GF-D8 (cell line): ENCODE measurements around the gene ACADVL.
"Not testable (repeated sequence)": the region's sequence is repeated elsewhere in the genome, so short reads cannot be mapped to it uniquely, and the experiment has no call there.

Source experiments
- DNase-seq: peaks from one replicate; lab custom pipeline; 2025; lab: John Stamatoyannopoulos, UW

Gene ACADVL

GRCh38 chr17:7235693-7236665, 16.2 kb downstream of the ACADVL start:
- no peak for DNase-seq

DNA sequence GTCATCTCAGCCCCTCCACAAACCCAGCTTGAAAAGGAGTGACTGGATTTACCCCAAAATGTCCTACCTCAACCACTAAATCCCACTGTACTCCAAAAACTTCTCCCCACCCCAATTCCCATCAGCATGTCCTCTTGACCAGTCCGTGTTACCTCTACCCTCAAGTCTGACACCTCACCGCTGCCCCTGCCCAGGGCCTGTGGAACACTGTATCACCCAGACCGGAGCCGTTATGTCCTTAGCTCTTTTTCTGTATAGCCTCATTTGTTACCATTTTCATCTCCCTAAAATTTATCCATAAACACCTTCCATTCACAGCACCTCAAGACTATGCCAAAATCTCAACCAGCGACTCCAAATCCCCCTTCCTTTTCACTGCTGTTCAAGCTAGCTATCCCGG, 17.1 kb downstream of the ACADVL start:
- no peak for DNase-seq

- no peak for DNase-seq
Measured at GRCh38 chr17:7237266-7237760, 17.6 kb downstream of the ACADVL start.

DNA sequence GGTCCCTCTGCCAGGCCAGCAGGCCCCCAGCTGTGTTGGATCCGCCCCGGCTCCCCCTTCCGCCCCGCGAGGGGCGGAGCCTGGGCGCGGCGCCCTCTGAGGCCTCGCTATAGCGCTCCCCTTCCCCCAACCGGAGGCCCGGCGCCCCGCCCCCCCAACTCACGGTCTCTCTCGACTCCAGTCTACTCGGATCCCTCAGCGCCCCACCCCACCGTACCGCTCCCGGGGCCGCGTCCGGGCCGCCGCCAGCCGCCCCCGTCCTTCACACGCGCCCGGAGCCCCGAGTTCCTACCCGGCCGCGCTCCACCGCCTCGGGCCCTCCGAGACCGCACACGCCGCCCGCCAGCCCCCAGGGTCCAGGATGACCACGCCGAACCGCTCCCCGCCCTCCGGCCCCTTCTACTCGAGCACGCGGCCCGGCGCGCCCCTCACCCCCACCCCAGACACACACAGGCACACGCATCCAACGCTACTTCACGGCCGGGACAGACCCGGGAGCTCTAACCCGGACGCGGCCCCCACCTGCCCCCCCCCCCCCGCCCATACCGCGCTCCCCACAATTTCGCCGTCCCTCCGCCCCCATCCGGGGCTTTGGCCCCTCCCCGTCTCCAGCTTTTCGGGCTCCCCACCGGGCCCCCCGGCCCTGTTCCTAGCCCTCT, 18.2 kb downstream of the ACADVL start:
- no peak for DNase-seq

DNA sequence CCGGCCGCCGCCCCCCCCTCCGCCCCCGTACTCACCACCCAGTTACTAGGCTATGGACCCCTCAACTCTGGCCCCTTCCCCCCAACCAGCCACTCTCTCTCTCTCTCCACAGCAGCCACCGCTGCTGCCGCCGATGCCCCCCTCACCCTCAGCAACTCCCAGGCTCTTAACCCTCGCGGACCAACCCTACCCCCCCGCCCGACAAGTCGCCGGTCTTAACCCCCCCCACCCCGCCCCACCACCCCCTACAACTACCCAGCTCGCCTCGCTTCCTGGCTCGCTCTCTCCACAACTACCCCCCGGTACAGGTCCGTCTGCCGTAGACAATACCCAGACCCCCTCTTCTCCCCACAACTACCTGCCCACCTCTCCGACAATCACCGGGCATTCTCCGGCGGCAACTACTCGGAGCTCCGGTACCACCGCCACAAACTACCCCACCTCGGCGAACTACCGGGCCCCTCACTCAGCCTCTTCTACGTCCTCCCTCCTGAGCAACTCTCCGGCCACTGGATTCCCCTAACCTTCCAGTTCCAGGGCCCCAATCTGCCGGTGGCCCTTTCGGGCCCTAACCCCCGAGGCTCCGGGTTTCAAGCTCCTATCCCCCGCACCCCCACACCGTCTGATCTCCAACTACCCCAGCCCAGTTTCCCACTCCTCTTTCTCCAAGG, 18.8 kb downstream of the ACADVL start:
- DNase-seq, result no peak

- DNase-seq, result peak; percentile 89
Measured at GRCh38 chr17:7239091-7240027, 19.6 kb downstream of the ACADVL start, which contains the start of gene PHF23. TSS of gene PHF23 (minus strand) at chr17:7239457. CDS start at chr17:7239279, 178 bp downstream.

- no peak for DNase-seq
Measured at GRCh38 chr17:7240375-7240774, 20.6 kb downstream of the ACADVL start.

GRCh38 chr17:7241090-7241733, 21.5 kb downstream of the ACADVL start:
- DNase-seq, result no peak

DNA sequence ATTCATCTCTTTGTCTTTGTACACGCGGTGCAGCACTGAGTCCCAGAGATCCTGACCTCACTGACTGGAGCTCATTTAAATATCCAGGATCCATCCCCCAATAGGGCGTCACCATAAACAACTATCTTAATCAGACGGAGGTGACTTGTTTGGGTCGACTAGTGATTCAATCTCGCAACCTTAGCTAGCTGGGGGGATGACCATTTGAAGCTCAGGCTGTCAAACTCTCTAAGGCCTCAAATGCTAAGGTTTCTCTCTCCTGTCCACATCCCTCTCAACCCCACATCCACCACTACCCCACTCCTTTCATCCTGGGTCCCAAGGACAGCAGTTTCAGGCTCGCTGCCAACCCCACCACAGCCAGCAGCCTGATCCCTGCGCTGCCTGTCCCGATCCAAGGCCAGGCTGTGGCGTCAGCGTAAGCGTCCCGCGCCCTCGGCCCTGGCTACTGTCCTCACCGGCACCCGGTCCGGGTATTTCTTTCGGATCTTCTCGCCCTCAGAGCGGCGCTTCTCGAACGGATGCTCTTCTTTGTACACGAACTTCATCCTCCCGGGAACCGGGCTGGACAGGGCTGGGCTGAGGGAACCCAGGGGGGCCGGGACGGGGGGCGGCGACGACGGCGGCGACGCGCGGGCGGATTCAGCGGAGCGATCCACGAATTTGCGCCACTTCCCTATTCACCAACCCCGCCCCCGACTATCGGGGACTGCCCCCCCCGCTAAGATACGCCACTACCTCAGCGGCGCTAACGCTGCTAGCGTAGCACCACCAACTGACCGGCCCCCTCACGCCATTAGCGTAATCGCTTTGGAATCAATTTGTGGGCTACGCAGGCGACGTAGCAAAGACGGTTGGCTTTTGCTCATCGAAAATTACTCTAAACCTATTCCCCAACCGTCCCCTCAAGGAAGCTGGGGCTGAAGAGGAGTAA, 22.3 kb downstream of the ACADVL start, which contains the start of gene GABARAP:
GABARAP (minus strand) TSS at position 667 of the 934 bp plus-strand sequence; CDS start at position 548, 119 bp downstream.
- peak; percentile 42 for DNase-seq

GRCh38 chr17:7242717-7243452, 23.1 kb downstream of the ACADVL start:
- peak; percentile 57 for DNase-seq

- no peak for DNase-seq
Measured at GRCh38 chr17:7243453-7243729, 23.7 kb downstream of the ACADVL start.

- DNase-seq, result not testable (repeated sequence)
Measured at GRCh38 chr17:7243838-7244237, 24.1 kb downstream of the ACADVL start.

DNA sequence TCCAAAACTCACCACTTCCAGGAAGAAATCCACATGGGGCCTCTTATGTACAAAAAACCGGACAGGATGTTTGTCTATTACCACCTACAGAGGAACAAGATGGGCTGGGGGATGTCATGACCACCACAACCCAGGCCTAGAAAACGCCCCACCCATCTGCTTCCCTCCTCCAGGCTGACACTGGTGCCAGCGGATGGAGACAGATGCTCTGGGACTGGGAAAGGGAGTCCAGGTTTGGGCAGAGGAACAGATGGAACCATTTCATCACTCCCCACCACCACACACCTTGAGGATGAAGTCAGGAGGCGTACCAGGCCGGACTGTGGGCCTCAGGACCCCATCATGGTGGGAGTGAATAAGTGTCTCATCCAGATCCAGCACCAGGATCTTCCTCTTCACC, 27.0 kb downstream of the ACADVL start:
- DNase-seq, result no peak

DNA sequence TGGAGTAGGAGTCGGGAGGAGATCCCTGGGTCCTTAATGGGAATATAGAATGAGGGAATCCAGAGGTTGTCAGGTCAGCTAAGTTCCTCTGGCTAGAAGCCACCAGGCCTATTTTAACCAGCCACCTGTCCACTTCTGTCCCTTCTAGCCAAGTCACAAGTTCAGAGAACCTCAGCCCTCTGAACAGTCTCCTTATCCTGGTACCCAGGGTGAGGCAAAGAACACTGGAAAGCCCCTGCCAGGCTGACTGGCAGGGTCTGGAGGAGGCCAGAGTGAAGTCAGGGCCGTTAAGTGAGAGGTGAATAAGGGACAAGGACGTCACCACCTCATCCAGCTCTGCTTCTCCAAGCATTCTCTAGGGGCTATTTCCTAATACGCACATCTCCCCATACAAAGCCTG, 29.1 kb downstream of the ACADVL start:
- no peak for DNase-seq

GRCh38 chr17:7249214-7249613, 29.5 kb downstream of the ACADVL start:
- DNase-seq, result no peak

DNA sequence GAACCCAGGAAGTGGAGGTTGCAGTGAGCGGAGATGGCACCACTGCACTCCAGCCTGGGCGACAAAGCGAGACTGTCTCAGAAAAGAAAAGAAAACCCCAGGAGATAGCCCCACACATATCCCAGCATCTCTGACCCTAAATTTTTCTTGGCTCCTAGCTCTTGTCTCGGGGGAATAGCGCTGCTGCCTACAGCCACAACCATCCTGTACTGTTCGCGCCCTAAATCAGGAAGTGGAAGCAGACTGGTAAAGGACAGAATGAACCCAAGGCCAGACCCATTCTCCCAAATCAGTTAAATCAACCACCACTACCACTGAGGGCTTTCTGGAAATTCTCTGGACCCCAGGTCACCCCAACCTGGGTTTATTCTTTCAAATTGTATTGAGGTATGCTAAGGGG, 30.1 kb downstream of the ACADVL start:
- peak; percentile 12 for DNase-seq

- no peak for DNase-seq
Measured at GRCh38 chr17:7250695-7251627, 31.2 kb downstream of the ACADVL start.

DNA sequence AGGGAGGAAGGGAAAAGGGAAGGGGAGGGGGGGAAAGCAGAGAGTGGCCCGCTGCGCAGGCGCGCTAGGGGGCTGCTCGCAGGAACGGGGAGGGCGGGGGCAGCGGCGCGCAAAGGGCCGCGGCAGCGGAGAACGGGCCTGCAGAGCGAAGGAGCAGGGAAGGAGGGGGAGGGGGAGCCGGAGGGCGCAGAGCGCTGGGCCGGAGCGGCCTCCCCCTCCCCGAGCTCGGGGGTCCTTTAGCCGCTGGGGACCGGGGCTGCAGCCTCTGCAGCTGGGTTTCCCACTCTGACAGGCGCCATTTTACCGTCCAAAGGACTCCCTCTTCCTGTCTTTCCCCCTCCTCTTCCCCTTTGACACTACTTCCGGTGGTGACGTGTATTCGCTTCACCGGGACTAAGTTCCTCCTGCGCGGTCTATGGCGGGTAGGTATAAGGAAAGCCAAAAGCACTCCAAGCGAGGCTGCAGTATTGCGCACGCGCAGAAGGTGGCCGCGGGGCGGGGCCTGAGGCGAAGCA, 32.0 kb downstream of the ACADVL start, which contains the start of gene CTDNEP1:
CTDNEP1 (minus strand) TSS at position 74 of the 515 bp plus-strand sequence. CDS start 438 bp downstream, outside the sequence.
- DNase-seq, result peak; percentile 88
